Dendritic cell treated with granulocyte-macrophage colony-stimulating factor and Interleukin-4, amounts not matched to agents 40 ng/mL and 50 ng/mL, for 4 days (primary cell): ENCODE results near the gene ANXA9.

ENCODE experiments used
- H3K27ac Mint-ChIP-seq: one replicate; pipeline ENCODE4 v1.8.0; 2022; ENCODE audit warnings: mild to moderate bottlenecking, mixed read lengths
- H3K27me3 Mint-ChIP-seq: one replicate; pipeline ENCODE4 v1.8.0; 2022; ENCODE audit warnings: mild to moderate bottlenecking, mixed read lengths
- H3K36me3 Mint-ChIP-seq: one replicate; pipeline ENCODE4 v1.8.0; 2022; ENCODE audit warnings: low read depth, mixed read lengths
- H3K4me1 Mint-ChIP-seq: one replicate; pipeline ENCODE4 v1.8.0; 2022; ENCODE audit warnings: low read depth, mixed read lengths
- H3K4me3 Mint-ChIP-seq: one replicate; pipeline ENCODE4 v1.8.0; 2022; ENCODE audit warnings: mild to moderate bottlenecking, moderate library complexity, mixed read lengths
- H3K9me3 Mint-ChIP-seq: one replicate; pipeline ENCODE4 v1.8.0; 2022; ENCODE audit warnings: mixed read lengths
- intact Hi-C: fragments of 100-400 bp; cut with micrococcal nuclease; formaldehyde crosslinking; loops from one replicate; pipeline ENCODE4 v1.15.0; 2022

The ANXA9 gene

DNA sequence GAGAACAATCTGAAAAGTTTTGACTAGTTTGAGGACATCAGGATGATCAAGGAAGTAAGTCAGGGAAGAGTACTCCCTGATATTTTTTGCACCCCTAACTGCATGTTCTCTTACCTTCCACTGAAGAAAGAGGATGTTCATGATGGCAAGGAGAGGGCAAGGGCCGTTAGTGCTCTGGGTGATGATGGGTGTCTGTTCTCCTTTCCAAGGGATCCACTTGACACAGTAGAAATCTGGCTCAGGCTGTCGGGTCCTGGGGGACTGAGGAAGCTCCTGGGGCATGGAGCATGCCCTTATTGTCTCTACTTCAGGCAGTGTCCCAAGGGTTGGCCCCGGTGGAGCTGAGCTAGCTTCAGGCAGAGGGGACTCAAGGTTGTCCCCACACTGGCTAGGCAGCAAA lies 20.0 kb downstream of the ANXA9 start:
- peaks cover 73% of the 10 kb centered on the region for H3K4me1 Mint-ChIP-seq
- no peaks in the 10 kb centered on the region for H3K9me3 Mint-ChIP-seq
- H3K27ac Mint-ChIP-seq: peak overlapping the region; percentile 62
- intact Hi-C loops: no loop called here
- H3K4me3 Mint-ChIP-seq: no peak overlapping the region
- H3K36me3 Mint-ChIP-seq: peaks cover 42% of the 10 kb centered on the region
- no peaks in the 10 kb centered on the region for H3K27me3 Mint-ChIP-seq

DNA sequence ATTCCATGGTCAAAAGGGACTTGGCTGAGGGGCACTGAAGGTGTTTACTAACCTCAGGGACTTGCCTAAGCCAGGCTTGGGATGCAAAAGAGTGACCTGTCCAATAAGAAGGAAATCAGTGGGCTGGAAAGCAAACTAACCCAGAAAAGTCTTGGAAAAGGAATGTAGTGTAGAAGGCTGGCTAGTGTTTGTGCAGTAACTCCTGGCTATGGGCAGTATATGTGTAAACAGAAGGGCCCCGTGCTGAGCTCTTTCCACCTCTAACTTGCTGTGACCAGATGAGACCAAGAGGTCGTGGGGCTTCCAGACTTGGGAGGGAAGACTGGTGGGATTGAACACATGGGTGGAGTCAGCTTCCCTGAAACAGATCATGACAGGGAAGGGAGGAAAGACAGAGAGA lies 20.5 kb downstream of the ANXA9 start:
- Mint-ChIP-seq H3K27me3 (no peaks in the 10 kb centered on the region), H3K9me3 (no peaks in the 10 kb centered on the region), H3K36me3 (peaks cover 36% of the 10 kb centered on the region), H3K27ac (peak overlapping the region; percentile 62), H3K4me1 (peaks cover 78% of the 10 kb centered on the region), H3K4me3 (no peak overlapping the region)
- intact Hi-C loops: no loop called here

DNA sequence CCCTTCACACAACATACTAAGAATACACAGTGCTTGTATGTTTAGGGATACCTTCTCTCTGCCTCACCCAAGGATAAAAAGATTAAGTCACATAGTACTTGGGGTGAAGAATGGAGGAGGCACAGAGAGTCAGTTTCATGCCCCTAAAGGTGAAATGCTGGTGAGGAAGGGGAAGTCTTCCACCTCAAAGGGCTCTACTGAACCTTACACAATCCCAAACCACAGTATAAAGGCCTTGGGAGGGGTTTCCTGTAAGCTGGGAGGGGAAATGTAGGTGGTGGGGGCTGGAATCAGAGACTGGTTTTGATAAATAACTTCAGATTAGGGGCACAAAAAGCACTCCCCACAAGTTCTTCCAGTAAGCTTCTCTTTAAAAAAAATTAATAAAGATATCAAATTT lies 21.1 kb downstream of the ANXA9 start:
- H3K4me1 Mint-ChIP-seq: peaks cover 84% of the 10 kb centered on the region
- peaks cover 31% of the 10 kb centered on the region for H3K36me3 Mint-ChIP-seq
- no peaks in the 10 kb centered on the region for H3K27me3 Mint-ChIP-seq
- intact Hi-C loops: no loop called here
- H3K9me3 Mint-ChIP-seq: no peaks in the 10 kb centered on the region
- peak overlapping the region; percentile 62 for H3K27ac Mint-ChIP-seq
- H3K4me3 Mint-ChIP-seq: no peak overlapping the region

DNA sequence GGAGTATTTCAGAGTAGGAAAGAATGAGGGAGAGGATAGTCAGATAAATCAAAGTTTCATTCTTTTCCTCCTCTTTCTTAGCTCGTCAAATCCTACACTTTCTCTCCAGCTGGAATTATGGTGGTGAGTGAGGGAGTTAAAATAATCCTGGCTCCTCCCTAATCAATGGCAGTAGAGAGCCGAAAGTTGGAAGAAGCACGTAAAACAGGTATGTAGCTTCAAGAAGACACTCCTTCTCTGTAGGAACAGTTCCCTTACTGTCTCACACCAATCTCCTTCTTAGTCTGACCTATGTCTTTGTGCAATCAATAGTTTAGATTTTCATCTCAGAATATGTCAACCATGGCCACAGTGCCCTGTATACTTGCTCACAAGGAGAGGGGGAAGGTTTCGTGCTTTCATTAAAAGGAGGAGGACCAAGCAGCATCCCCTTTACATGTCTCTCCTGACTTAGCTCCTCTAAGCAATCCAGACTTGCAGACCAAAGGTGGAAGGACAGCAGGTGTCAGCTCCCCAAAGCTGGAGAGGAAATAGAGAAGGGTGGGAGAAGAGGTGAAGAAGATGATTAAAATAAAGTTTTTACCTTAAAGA lies 23.7 kb downstream of the ANXA9 start:
- no peaks in the 10 kb centered on the region for H3K27me3 Mint-ChIP-seq
- peaks cover 87% of the 10 kb centered on the region for H3K4me1 Mint-ChIP-seq
- peak overlapping the region; percentile 98 for H3K4me3 Mint-ChIP-seq
- intact Hi-C loops: no loop called here
- no peaks in the 10 kb centered on the region for H3K9me3 Mint-ChIP-seq
- peaks cover 19% of the 10 kb centered on the region for H3K36me3 Mint-ChIP-seq
- peak overlapping the region; percentile 98 for H3K27ac Mint-ChIP-seq

DNA sequence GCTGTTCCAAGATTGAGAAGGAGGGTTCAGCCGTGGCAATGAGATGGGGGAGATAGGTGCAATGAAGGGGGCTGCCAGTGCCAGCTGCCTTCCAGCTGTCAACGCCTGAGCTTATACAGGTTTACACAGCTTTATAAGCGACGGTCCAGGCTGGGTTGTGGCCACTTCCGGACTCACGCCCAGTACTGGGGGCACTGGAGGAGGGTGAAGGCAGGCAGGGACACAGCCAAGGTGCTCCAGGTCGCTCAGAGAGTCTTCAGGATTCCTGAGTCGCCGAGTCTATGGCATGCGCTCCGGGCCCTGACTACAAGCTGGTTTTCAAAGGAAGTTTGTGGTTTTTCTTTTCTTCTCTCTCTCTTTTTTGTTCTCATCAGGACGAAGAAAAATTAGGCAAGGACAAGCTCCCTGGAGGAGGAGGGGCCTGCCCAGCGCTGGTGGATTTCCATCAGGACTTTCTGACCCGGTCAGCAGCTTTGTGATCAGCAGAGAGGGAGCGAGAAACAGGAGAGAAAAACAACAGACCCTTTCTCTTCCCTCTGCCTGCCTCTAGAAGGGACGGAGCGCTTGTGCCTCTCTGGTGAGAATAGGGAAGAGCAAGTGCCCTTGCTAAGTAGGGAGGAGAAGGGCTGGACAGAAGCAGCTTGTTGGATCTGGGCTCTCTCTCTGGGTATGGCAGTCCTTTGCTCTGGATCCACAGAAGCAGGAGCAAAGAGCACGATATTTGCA lies 24.4 kb downstream of the ANXA9 start, which contains the start of gene MINDY1:
Gene MINDY1 (minus strand): TSS at position 576 of the 726 bp plus-strand sequence. CDS start 4,285 bp downstream, outside the sequence.
- Mint-ChIP-seq H3K27me3 (no peaks in the 10 kb centered on the region), H3K27ac (peak within 1 kb of the TSS; percentile 98), H3K4me3 (peak within 1 kb of the TSS; percentile 98), H3K36me3 (peaks cover 18% of the 10 kb centered on the region), H3K4me1 (peaks cover 85% of the 10 kb centered on the region), H3K9me3 (no peaks in the 10 kb centered on the region)
- intact Hi-C loops: no loop called here

DNA sequence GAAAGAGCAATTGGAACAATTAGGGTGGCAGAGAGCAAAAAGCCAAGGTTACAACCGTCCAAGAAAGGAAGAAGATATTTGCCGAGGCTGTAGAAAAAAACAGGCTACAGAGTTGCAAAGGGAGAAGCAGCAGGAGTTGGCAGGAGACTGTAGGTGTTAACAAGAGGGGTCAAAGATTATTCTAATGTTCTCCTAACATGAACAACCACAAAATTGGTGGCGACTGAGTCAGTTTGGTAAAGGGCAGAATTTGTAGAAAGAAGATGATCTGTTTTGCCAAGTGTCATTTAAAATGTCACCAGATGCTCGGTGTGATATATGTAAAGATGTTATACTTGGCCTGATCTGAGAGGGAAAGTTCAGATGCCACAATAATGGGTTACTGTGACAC lies 25.8 kb downstream of the ANXA9 start:
- intact Hi-C loops: no loop called here
- Mint-ChIP-seq H3K9me3 (no peaks in the 10 kb centered on the region), H3K4me1 (peaks cover 72% of the 10 kb centered on the region), H3K27me3 (no peaks in the 10 kb centered on the region), H3K4me3 (peak overlapping the region; percentile 98), H3K36me3 (peaks cover 25% of the 10 kb centered on the region), H3K27ac (peak overlapping the region; percentile 98)

DNA sequence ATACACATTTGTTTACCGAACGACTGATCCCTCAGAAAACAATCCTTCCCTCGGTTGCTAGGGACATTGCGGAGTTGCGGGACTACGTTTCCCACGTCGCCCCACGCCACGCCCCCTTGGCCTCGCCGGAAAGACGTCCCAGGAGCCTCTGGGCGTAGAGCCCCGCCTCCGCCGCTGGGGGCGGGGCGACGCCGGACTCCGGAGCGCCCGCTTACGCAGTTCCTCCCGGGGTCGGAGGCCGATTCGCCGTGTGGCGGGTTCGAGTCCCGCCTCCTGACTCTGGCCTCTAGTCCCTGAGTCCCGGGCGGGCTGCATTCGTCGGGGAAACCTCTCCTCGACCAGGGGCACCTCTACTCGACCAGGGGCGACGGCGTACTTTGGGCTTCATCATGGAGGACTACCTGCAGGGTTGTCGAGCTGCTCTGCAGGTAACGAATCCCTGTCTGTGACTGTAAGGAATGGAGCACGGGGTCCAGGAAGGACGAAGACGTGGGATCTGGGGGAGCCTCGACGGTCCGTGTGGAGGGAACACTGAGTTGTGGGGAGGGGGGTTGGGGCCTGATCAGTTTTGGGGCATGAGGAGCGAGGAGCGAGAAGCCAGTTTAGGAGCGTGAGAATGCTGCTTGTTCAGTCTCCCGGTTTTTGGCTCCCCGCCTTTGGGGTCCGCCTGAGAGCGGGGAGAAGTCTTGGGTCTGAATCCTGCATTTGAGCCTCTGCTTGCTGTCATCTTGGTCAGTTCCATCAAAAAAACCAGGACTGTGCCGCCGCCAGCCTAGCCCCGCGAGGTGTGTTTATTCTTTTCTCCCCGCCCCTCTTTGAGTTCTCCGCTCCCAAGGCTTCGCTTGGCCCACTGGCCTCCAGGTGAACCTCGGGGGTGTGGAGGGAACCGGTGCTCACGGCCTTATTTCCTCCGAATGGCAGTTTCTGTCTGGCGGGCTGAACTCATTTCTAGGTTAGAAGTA lies 26.4 kb downstream of the ANXA9 start, which contains the start of gene PRUNE1:
Gene PRUNE1 (plus strand): TSS at position 206 of the 962 bp plus-strand sequence. CDS start 184 bp downstream, at position 390.
- H3K4me1 Mint-ChIP-seq: peaks cover 70% of the 10 kb centered on the region
- peak within 1 kb of the TSS; percentile 98 for H3K4me3 Mint-ChIP-seq
- intact Hi-C loops: no loop called here
- no peaks in the 10 kb centered on the region for H3K27me3 Mint-ChIP-seq
- peak within 1 kb of the TSS; percentile 98 for H3K27ac Mint-ChIP-seq
- peaks cover 31% of the 10 kb centered on the region for H3K36me3 Mint-ChIP-seq
- no peaks in the 10 kb centered on the region for H3K9me3 Mint-ChIP-seq

DNA sequence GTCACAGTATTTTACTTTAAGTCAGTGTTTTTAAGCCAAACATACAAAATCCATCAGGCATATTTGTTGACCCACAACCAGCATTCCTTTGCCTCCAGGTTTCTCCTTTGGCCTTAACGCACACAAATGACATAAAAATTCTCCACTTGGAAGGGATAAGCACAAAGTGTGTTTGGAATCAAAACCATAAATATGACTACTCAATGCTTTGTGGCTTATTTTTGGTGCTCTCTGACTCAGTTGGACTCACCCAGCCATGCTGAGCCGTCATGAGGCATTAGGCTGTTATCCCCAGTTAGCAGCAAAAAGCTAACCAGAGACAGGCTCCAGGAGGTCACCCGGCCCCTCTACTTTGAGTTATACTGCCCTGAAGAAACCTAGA lies 27.1 kb downstream of the ANXA9 start:
- intact Hi-C loops: no loop called here
- Mint-ChIP-seq H3K36me3 (peaks cover 31% of the 10 kb centered on the region), H3K27me3 (no peaks in the 10 kb centered on the region), H3K4me1 (peaks cover 66% of the 10 kb centered on the region), H3K9me3 (no peaks in the 10 kb centered on the region), H3K4me3 (peak overlapping the region; percentile 98), H3K27ac (peak overlapping the region; percentile 98)

DNA sequence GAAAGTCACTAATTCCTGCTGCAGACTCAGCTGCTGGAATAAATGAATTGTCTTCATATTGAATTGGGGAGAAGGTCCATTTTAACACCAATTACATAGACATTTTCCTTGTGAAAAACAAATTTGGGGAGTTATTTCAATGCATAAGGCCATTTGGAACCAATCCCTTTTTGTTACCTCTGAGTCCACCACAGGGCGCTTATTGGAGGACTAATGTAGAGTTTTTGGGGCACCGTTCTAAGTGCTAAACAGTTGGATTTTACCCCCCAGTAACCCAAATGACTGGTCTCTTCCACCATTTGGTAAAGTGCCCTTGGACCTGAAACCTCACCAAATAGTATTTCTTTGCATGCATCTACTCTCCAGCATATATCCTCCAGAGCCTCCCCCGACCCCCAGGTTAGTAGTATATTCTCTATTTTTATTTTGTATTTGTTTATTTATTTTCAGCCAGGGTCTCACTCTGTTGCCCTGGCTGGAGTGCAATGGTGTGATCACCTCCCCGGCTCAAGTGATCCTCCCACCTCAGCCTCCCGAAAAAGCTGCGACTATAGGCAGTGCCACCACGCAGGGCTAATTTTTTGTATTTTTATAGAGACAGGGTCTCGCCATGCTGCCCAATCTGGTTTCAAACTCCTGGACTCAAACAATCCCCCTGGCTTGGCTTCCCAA lies 27.7 kb downstream of the ANXA9 start:
- no peaks in the 10 kb centered on the region for H3K9me3 Mint-ChIP-seq
- peaks cover 60% of the 10 kb centered on the region for H3K4me1 Mint-ChIP-seq
- peaks cover 31% of the 10 kb centered on the region for H3K36me3 Mint-ChIP-seq
- no peak overlapping the region for H3K27ac Mint-ChIP-seq
- H3K27me3 Mint-ChIP-seq: no peaks in the 10 kb centered on the region
- H3K4me3 Mint-ChIP-seq: peak overlapping the region; percentile 98
- intact Hi-C loops: no loop called here

DNA sequence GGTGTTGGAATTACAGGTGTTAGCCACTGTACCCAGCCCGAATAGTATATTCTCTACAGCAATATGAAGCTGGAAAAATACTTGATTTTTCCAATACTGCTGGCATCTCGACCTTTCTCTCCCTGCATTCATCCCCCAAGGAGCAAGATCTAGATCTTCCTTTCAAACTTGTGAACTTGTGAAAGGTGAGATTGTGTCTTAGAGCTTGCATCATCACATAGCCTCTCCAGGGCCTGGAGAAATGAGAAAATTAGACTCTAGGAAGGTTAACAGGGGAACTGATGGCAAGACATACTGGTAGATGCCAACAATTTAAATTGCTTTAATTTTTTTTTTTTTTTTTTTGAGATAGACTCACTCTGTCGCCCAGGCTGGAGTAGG lies 28.2 kb downstream of the ANXA9 start:
- Mint-ChIP-seq H3K36me3 (peaks cover 31% of the 10 kb centered on the region), H3K9me3 (no peaks in the 10 kb centered on the region)

DNA sequence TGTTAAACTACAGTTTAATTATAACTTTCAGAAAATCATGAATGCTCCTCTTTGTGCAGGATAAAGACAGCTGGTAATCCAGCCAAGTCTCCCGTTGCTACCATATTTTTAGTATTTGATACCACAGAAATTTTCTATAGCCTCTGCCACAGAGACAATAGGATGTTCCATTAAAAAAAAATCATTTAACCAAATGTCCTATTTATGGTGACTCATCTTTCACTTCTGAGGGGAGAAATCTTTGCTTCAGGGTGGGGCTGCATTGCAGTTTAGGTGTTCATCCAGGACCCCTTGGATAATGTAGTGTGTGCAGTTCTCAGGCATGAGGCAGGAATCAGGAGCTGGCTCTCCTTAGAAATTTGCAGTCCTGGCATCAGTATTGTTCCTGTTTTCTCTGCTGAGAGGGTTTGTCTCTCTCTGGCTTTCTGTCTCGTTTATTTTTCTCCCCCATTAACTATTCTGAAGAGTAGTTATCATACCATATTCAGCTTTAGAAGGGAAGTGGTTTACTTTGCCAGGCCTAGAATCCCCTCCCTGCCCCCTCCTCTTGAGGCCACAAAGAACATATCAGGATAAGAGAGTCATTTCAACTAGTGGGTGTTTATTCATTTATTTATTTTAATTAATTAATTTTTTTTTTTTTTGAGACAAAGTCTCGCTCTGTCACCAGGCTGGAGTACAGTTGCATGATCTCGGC lies 29.2 kb downstream of the ANXA9 start:
- no peak overlapping the region for H3K4me3 Mint-ChIP-seq
- peaks cover 45% of the 10 kb centered on the region for H3K4me1 Mint-ChIP-seq
- no peaks in the 10 kb centered on the region for H3K9me3 Mint-ChIP-seq
- intact Hi-C loops: no loop called here
- peaks cover 27% of the 10 kb centered on the region for H3K36me3 Mint-ChIP-seq
- H3K27me3 Mint-ChIP-seq: no peaks in the 10 kb centered on the region
- no peak overlapping the region for H3K27ac Mint-ChIP-seq

More for the DNA sequence above, 28.2 kb downstream of the ANXA9 start:
- H3K27ac Mint-ChIP-seq: no peak overlapping the region
- intact Hi-C loops: no loop called here
- peaks cover 54% of the 10 kb centered on the region for H3K4me1 Mint-ChIP-seq
- H3K27me3 Mint-ChIP-seq: no peaks in the 10 kb centered on the region
- no peak overlapping the region for H3K4me3 Mint-ChIP-seq

DNA sequence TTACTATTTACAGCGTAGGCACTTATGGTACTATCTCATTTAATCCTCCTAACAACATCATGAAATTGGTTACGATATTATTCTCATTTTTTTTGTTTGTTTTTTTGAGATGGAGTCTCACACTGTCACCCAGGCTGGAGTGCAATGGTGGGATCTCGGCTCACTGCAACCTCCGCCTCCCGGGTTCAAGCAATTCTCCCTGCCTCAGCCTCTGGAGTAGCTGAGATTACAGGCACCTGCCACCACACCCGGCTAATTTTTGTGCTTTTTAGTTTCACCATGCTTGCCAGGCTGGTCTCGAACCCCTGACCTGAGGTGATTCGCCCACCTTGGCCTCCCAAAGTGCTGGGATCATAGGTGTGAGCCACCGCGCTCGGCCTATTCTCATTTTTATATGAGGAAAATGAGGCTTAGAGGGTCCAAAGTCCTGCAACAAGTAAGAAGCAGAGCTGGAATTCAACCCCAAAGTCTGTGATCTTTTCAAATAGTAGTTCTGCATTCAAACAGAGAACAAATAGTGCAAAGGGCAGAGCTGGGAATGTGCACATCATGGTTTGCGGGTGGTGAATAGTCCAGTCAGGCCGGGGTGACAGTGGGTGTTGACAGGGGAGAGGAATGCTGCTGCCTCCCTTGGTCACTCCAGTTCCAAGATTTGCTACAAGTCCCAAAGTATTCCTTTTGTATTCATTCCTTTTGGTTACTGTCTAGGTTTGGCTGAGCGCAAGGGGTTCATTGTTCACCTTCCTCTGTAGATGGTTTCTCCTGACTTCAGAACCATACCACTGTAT lies 30.8 kb downstream of the ANXA9 start:
- peak overlapping the region; percentile 4 for H3K27ac Mint-ChIP-seq
- no peaks in the 10 kb centered on the region for H3K27me3 Mint-ChIP-seq
- peaks cover 24% of the 10 kb centered on the region for H3K36me3 Mint-ChIP-seq
- peaks cover 29% of the 10 kb centered on the region for H3K4me1 Mint-ChIP-seq
- H3K9me3 Mint-ChIP-seq: no peaks in the 10 kb centered on the region
- no peak overlapping the region for H3K4me3 Mint-ChIP-seq
- intact Hi-C loops: no loop called here
